HepG2 (cell line): ENCODE data around the gene CHKA. TPM values are rescaled to one million over a fixed set of nuclear protein-coding genes. Genes with fewer than 3 reads are reported as not detected.

ENCODE experiments used
- CBX5 ChIP-seq: sonication (generic); formaldehyde crosslinking; IDR thresholded peaks from 2 replicates; pipeline ENCODE4 v1.4.0; 2020; ENCODE audit warnings: missing genetic modification reagents, borderline replicate concordance
- CENPX ChIP-seq: sonication (generic); formaldehyde crosslinking; IDR thresholded peaks from 2 replicates; pipeline ENCODE4 v1.9.0; 2021; ENCODE audit warnings: mild to moderate bottlenecking, missing genetic modification reagents, moderate library complexity
- CERS6 ChIP-seq: sonication (generic); formaldehyde crosslinking; IDR thresholded peaks from 2 replicates; pipeline ENCODE4 v1.5.0; 2020; ENCODE audit warnings: missing genetic modification reagents
- EP300 ChIP-seq, 3 experiments: sonication (generic) in 1 of 3; formaldehyde crosslinking in 1 of 3; IDR thresholded peaks; 2 replicates each; pipeline versions ENCODE4 v1.5.1 to v1.6.1; 2011 to 2020; ENCODE audit warnings: low read depth in 2 of 3, low read length in 2 of 3, borderline replicate concordance in 1 of 3, improper control_type of control experiment in 1 of 3, mild to moderate bottlenecking in 1 of 3, missing genetic modification reagents in 1 of 3, moderate library complexity in 1 of 3
- FIP1L1 ChIP-seq: fragments of 200-400 bp; formaldehyde crosslinking; IDR thresholded peaks from 2 replicates; pipeline ENCODE4 v1.6.1; 2018; ENCODE audit warnings: low read depth, mild to moderate bottlenecking, low read length, moderate library complexity, borderline replicate concordance; ENCODE audit not compliant: insufficient read depth
- HOXA5 ChIP-seq: sonication (generic); formaldehyde crosslinking; IDR thresholded peaks from 2 replicates; pipeline ENCODE4 v1.4.0; 2020; ENCODE audit warnings: missing genetic modification reagents
- JUNB ChIP-seq: sonication (generic); formaldehyde crosslinking; IDR thresholded peaks from 2 replicates; pipeline ENCODE4 v1.8.0; 2022; ENCODE audit warnings: missing genetic modification reagents, mild to moderate bottlenecking, borderline replicate concordance
- KDM2A ChIP-seq: sonication (generic); formaldehyde crosslinking; IDR thresholded peaks from 2 replicates; pipeline ENCODE4 v1.4.0; 2020; ENCODE audit warnings: low read depth, missing genetic modification reagents, borderline replicate concordance
- MLX ChIP-seq: IDR thresholded peaks from 2 replicates; pipeline ENCODE4 v1.6.1; 2016
- NFYB ChIP-seq: sonication (generic); formaldehyde crosslinking; IDR thresholded peaks from 2 replicates; pipeline ENCODE4 v1.4.0; 2020; ENCODE audit warnings: missing genetic modification reagents
- RXRA ChIP-seq: sonication (generic); formaldehyde crosslinking; IDR thresholded peaks from 2 replicates; pipeline ENCODE4 v1.5.1; 2020; ENCODE audit warnings: missing genetic modification reagents
- SIX4 ChIP-seq: sonication (generic); formaldehyde crosslinking; IDR thresholded peaks from 2 replicates; pipeline ENCODE4 v1.4.0; 2020; ENCODE audit warnings: missing genetic modification reagents
- ZBTB1 ChIP-seq: sonication (generic); formaldehyde crosslinking; IDR thresholded peaks from 2 replicates; pipeline ENCODE4 v1.4.0; 2020; ENCODE audit warnings: missing genetic modification reagents, borderline replicate concordance
- ZBTB2 ChIP-seq: sonication (generic); formaldehyde crosslinking; IDR thresholded peaks from 2 replicates; pipeline ENCODE4 v1.8.0; 2022; ENCODE audit warnings: low read depth, missing genetic modification reagents
- ZC3H4 ChIP-seq: sonication (generic); formaldehyde crosslinking; IDR thresholded peaks from 2 replicates; pipeline ENCODE4 v1.4.0; 2020; ENCODE audit warnings: missing genetic modification reagents, borderline replicate concordance
- ZNF317 ChIP-seq: sonication (generic); formaldehyde crosslinking; IDR thresholded peaks from 2 replicates; pipeline ENCODE4 v1.5.0; 2020; ENCODE audit warnings: mild to moderate bottlenecking, missing genetic modification reagents
- ZNF33B ChIP-seq: sonication (generic); formaldehyde crosslinking; IDR thresholded peaks from 2 replicates; pipeline ENCODE4 v1.5.1; 2020; ENCODE audit warnings: mild to moderate bottlenecking, missing genetic modification reagents
- ZNF441 ChIP-seq: sonication (generic); formaldehyde crosslinking; IDR thresholded peaks from 2 replicates; pipeline ENCODE4 v1.7.0; 2021; ENCODE audit warnings: missing genetic modification reagents, borderline replicate concordance
- ZNF607 ChIP-seq: sonication (generic); formaldehyde crosslinking; IDR thresholded peaks from 2 replicates; pipeline ENCODE4 v1.5.1; 2020; ENCODE audit warnings: missing genetic modification reagents, mild to moderate bottlenecking, borderline replicate concordance
- ZNF75D ChIP-seq: sonication (generic); formaldehyde crosslinking; IDR thresholded peaks from 2 replicates; pipeline ENCODE4 v1.8.1; 2023; ENCODE audit warnings: missing genetic modification reagents, mild to moderate bottlenecking, borderline replicate concordance
- ZNF784 ChIP-seq: sonication (generic); formaldehyde crosslinking; IDR thresholded peaks from 2 replicates; pipeline ENCODE4 v1.5.1; 2020; ENCODE audit warnings: missing genetic modification reagents, mild to moderate bottlenecking, borderline replicate concordance
- ZNF792 ChIP-seq: IDR thresholded peaks from 2 replicates; pipeline ENCODE4 v1.6.1; 2016
- ZUFSP ChIP-seq: sonication (generic); formaldehyde crosslinking; IDR thresholded peaks from 2 replicates; pipeline ENCODE4 v1.9.0; 2021; ENCODE audit warnings: missing genetic modification reagents, mild to moderate bottlenecking, borderline replicate concordance
- polyA plus RNA-seq, 8 experiments: library from polyadenylated mRNA; depleted of rRNA in 3 of 8; stranded (reverse) in 7 of 8; unstranded in 1 of 8; fragments of >200 nt; fragmentation: Illumina TruSeq in 4 of 8; extraction: Trizol in 4 of 8; gene quantifications; 2 replicates each; pipeline versions ENCODE4 v1.2.1 to v1.2.3, GENCODE V29; 2011 to 2016; ENCODE audit warnings: low read depth in 4 of 8, missing spikeins in 1 of 8, mixed read lengths in 1 of 8; ENCODE audit not compliant: insufficient read depth in 1 of 8
- total RNA-seq, 5 experiments: library from RNA; depleted of rRNA; stranded (reverse); fragments of >200 nt; fragmentation: Illumina TruSeq; extraction: Trizol; gene quantifications; 2 replicates each; pipeline ENCODE4 v1.2.3, GENCODE V29; 2016; ENCODE audit warnings: low read depth in 1 of 5

CHKA gene
- total and polyA plus RNA-seq, 2 of the 13 experiments (the other 11 are each of a cell fraction or from before 2014, with no cell fraction given): 71.6 to 92.7 TPM

GRCh38 chr11:68030318-68031143, 90.7 kb downstream of the CHKA start, which contains the start of gene NDUFS8 (continued):
- 0 out of 2 replicates have a peak, but pooled peaks have one; percentile 37 for TF ChIP-seq ZNF792 (CRISPR knock-in tag)
- TF ChIP-seq ZNF607 (CRISPR knock-in tag): no peak
- no peak for TF ChIP-seq JUNB (CRISPR knock-in tag)
- no peak for TF ChIP-seq ZC3H4 (CRISPR knock-in tag)
- no peak for TF ChIP-seq ZUFSP (CRISPR knock-in tag)
- TF ChIP-seq KDM2A (CRISPR knock-in tag): peak; percentile 65; the same call in 1 of the 2 replicates
- peak; percentile 39; the same call in 1 of the 2 replicates for TF ChIP-seq RXRA (CRISPR knock-in tag)
- TF ChIP-seq CERS6: no peak
- TF ChIP-seq ZNF75D (CRISPR knock-in tag): no peak
- TF ChIP-seq NFYB: peak; percentile 91
- TF ChIP-seq ZBTB1: no peak
- TF ChIP-seq ZNF317 (CRISPR knock-in tag): 0 out of 2 replicates have a peak, but pooled peaks have one; percentile 28
- peak; percentile 38; the same call in 1 of the 2 replicates for TF ChIP-seq SIX4
- no peak for TF ChIP-seq CENPX (CRISPR knock-in tag)
- TF ChIP-seq EP300 (IDR thresholded peaks at IDR 0.05; ENCODE audit: low read depth in 2 of 2, low read length in 2 of 2): no peak
- TF ChIP-seq EP300 (CRISPR knock-in tag; IDR thresholded peaks at IDR 0.05; ENCODE audit: borderline replicate concordance): peak; percentile 41; the same call in 1 of the 2 replicates
- TF ChIP-seq CBX5: no peak
- no peak for TF ChIP-seq FIP1L1
- TF ChIP-seq ZNF784 (CRISPR knock-in tag): peak; percentile 78; the same call in 1 of the 2 replicates
- peak; percentile 78 for TF ChIP-seq ZNF441 (CRISPR knock-in tag)
- TF ChIP-seq ZNF33B (CRISPR knock-in tag): 0 out of 2 replicates have a peak, but pooled peaks have one; percentile 72
- TF ChIP-seq HOXA5: peak; percentile 78; the same call in 1 of the 2 replicates
- TF ChIP-seq ZBTB2 (CRISPR knock-in tag): no peak
- no peak for TF ChIP-seq MLX (CRISPR knock-in tag)
